GM18526 (cell line): ENCODE data around the gene PEX19.

Experiments used
- POLR2A ChIP-seq: IDR thresholded peaks from 3 replicates; pipeline ENCODE4 v1.6.1; 2011; ENCODE audit not compliant: insufficient read length; ENCODE audit errors: extremely low read depth

PEX19 gene

GRCh38 chr1:160257411-160258015, 27.4 kb downstream of the PEX19 start:
- no peak for TF ChIP-seq POLR2A

GRCh38 chr1:160256396-160257046, 28.4 kb downstream of the PEX19 start:
- TF ChIP-seq POLR2A, result no peak

- no peak for TF ChIP-seq POLR2A
Observed at GRCh38 chr1:160255781-160256300, 29.1 kb downstream of the PEX19 start.

GRCh38 chr1:160251687-160252526, 33.0 kb downstream of the PEX19 start:
- TF ChIP-seq POLR2A, result no peak

GRCh38 chr1:160251011-160251410, 33.9 kb downstream of the PEX19 start:
- no peak for TF ChIP-seq POLR2A

- TF ChIP-seq POLR2A, result no peak
Observed at GRCh38 chr1:160247053-160247452, 37.9 kb downstream of the PEX19 start.

GRCh38 chr1:160245434-160245833, 39.5 kb downstream of the PEX19 start:
- no peak for TF ChIP-seq POLR2A

- no peak for TF ChIP-seq POLR2A
Observed at GRCh38 chr1:160244209-160244608, 40.7 kb downstream of the PEX19 start.

- TF ChIP-seq POLR2A, result no peak
Observed at GRCh38 chr1:160243767-160244166, 41.2 kb downstream of the PEX19 start.

GRCh38 chr1:160239582-160240299, 45.2 kb downstream of the PEX19 start:
- TF ChIP-seq POLR2A, result no peak

- TF ChIP-seq POLR2A, result no peak
Observed at GRCh38 chr1:160238408-160238807, 46.5 kb downstream of the PEX19 start.

GRCh38 chr1:160237558-160237957, 47.4 kb downstream of the PEX19 start:
- no peak for TF ChIP-seq POLR2A

- no peak for TF ChIP-seq POLR2A
Observed at GRCh38 chr1:160236806-160237205, 48.1 kb downstream of the PEX19 start.

- no peak for TF ChIP-seq POLR2A
Observed at GRCh38 chr1:160232911-160233310, 52.0 kb downstream of the PEX19 start.

GRCh38 chr1:160228431-160228830, 56.5 kb downstream of the PEX19 start:
- TF ChIP-seq POLR2A, result no peak

GRCh38 chr1:160227561-160227960, 57.4 kb downstream of the PEX19 start:
- no peak for TF ChIP-seq POLR2A

GRCh38 chr1:160227034-160227433, 57.9 kb downstream of the PEX19 start:
- TF ChIP-seq POLR2A, result no peak
